Lower lobe of right lung (tissue), 2 donors: ENCODE data around the gene CCDC181. TPM values are rescaled to one million over a fixed set of nuclear protein-coding genes. Genes with fewer than 3 reads are reported as not detected.
"Not testable (repeated sequence)": the region's sequence is repeated elsewhere in the genome, so short reads cannot be mapped to it uniquely, and the experiment has no call there.

Experiments used
- ATAC-seq, 2 donors: fragments of 200-7000 bp; cut with Tn5 transposase; one replicate each; pipeline ENCODE4 v1.9.1; 2020 to 2022; ENCODE audit warnings: mild to moderate bottlenecking in 2 of 2, moderate library complexity in 2 of 2
- DNase-seq: peaks from one replicate; pipeline ENCODE4 v3.0.0-alpha.2; 2020
- H3K27ac ChIP-seq: fragments of 200-600 bp; one replicate; pipeline ENCODE4 v1.8.0; 2022
- H3K27me3 ChIP-seq: fragments of 200-600 bp; one replicate; pipeline ENCODE4 v1.8.0; 2022; ENCODE audit warnings: low read depth
- H3K36me3 ChIP-seq: fragments of 200-600 bp; one replicate; pipeline ENCODE4 v1.8.0; 2022; ENCODE audit warnings: mild to moderate bottlenecking
- H3K4me1 ChIP-seq: fragments of 200-600 bp; one replicate; pipeline ENCODE4 v1.8.0; 2022
- H3K4me3 ChIP-seq: fragments of 200-600 bp; one replicate; pipeline ENCODE4 v1.8.0; 2022; ENCODE audit warnings: mild to moderate bottlenecking
- H3K9me3 ChIP-seq: fragments of 200-600 bp; one replicate; pipeline ENCODE4 v1.8.0; 2022
- CTCF ChIP-seq: fragments of 200-600 bp; IDR thresholded peaks from one replicate; pipeline ENCODE4 v1.8.0; 2022; ENCODE audit warnings: antibody characterized with exemption, mild to moderate bottlenecking
- intact Hi-C: fragments of 100-400 bp; cut with DNase I; formaldehyde crosslinking; loops from one replicate; pipeline ENCODE4 v1.11.0; 2022
- total RNA-seq: library from RNA; stranded (reverse); fragmentation: NEBNext Ultra II Directional; extraction: Animal tissue kit (Norgen Biotek cat#: 25700); gene quantifications from one replicate; pipeline ENCODE4 v1.2.1, GENCODE V29; 2021
- donor health status: DM: no; HTN: yes; CAD: no; lungs with severe emphysema.

CCDC181 gene
- total RNA-seq, 1 donor from 2014 or later = 1.4 TPM

- H3K9me3 ChIP-seq = no peaks in the 10 kb centered on the region
- H3K36me3 ChIP-seq = no peaks in the 10 kb centered on the region
- H3K27me3 ChIP-seq = no peaks in the 10 kb centered on the region
- no peak overlapping the region for H3K27ac ChIP-seq
- no peak overlapping the region for H3K4me3 ChIP-seq
- ATAC-seq (no peak), DNase-seq (no peak)
- TF ChIP-seq CTCF = no peak
- no peaks in the 10 kb centered on the region for H3K4me1 ChIP-seq
- intact Hi-C loops = no loop called here
These were observed 16.6 kb upstream of the CCDC181 start for GRCh38 chr1:169443923-169444322.

- H3K27me3 ChIP-seq = peaks cover 9% of the 10 kb centered on the region
- no peaks in the 10 kb centered on the region for H3K9me3 ChIP-seq
- ATAC-seq (peak in 1 of 2 donors; percentile 45), DNase-seq (no peak)
- H3K27ac ChIP-seq = no peak overlapping the region
- intact Hi-C loops = no loop called here
- peaks cover 8% of the 10 kb centered on the region for H3K4me1 ChIP-seq
- no peaks in the 10 kb centered on the region for H3K36me3 ChIP-seq
- no peak overlapping the region for H3K4me3 ChIP-seq
- no peak for TF ChIP-seq CTCF
These were observed 1.0 kb downstream of the CCDC181 start for GRCh38 chr1:169426174-169426705.

- Histone ChIP-seq H3K4me1 (no peaks in the 10 kb centered on the region), H3K27me3 (no peaks in the 10 kb centered on the region), H3K27ac (no peak overlapping the region), H3K9me3 (no peaks in the 10 kb centered on the region), H3K36me3 (no peaks in the 10 kb centered on the region), H3K4me3 (no peak overlapping the region)
- intact Hi-C loops = no loop called here
- DNase-seq (no peak), ATAC-seq (no peak)
- no peak for TF ChIP-seq CTCF
These were observed 6.0 kb downstream of the CCDC181 start for GRCh38 chr1:169421309-169421708.

- ATAC-seq (no peak), DNase-seq (no peak)
- no peaks in the 10 kb centered on the region for H3K36me3 ChIP-seq
- H3K27me3 ChIP-seq = no peaks in the 10 kb centered on the region
- intact Hi-C loops = no loop called here
- H3K4me1 ChIP-seq = no peaks in the 10 kb centered on the region
- no peak overlapping the region for H3K27ac ChIP-seq
- H3K9me3 ChIP-seq = peaks cover 10% of the 10 kb centered on the region
- H3K4me3 ChIP-seq = no peak overlapping the region
- TF ChIP-seq CTCF = no peak
These were observed 12.3 kb downstream of the CCDC181 start for GRCh38 chr1:169414952-169415351.

GRCh38 chr1:169408340-169408739 lies 18.9 kb downstream of the CCDC181 start:
- H3K27me3 ChIP-seq, intact Hi-C loops, H3K27ac ChIP-seq, ATAC-seq, H3K4me3 ChIP-seq, H3K36me3 ChIP-seq, DNase-seq, H3K4me1 ChIP-seq: not testable (repeated sequence)
- peaks cover 52% of the 10 kb centered on the region for H3K9me3 ChIP-seq

GRCh38 chr1:169402578-169402977 lies 24.7 kb downstream of the CCDC181 start:
- DNase-seq, H3K4me1 ChIP-seq, H3K36me3 ChIP-seq, ATAC-seq, intact Hi-C loops, H3K27ac ChIP-seq, H3K4me3 ChIP-seq, H3K27me3 ChIP-seq: not testable (repeated sequence)
- H3K9me3 ChIP-seq = peaks cover 24% of the 10 kb centered on the region

- no peak for DNase-seq
- no peak for TF ChIP-seq CTCF
- Histone ChIP-seq H3K4me1 (no peaks in the 10 kb centered on the region), H3K4me3 (no peak overlapping the region), H3K36me3 (peaks cover 42% of the 10 kb centered on the region), H3K27me3 (no peaks in the 10 kb centered on the region), H3K9me3 (no peaks in the 10 kb centered on the region), H3K27ac (no peak overlapping the region)
- no peak for ATAC-seq
- intact Hi-C loops = no loop called here
These were observed 31.3 kb downstream of the CCDC181 start for GRCh38 chr1:169395955-169396354.
